Endometrial microvascular endothelial cells (primary cell): ENCODE measurements around the gene NR1D1. TPM values are rescaled to one million over a fixed set of nuclear protein-coding genes. Genes with fewer than 3 reads are reported as not detected.

Experiments used
- total RNA-seq: library from RNA; depleted of rRNA; stranded (reverse); fragments of >200 nt; gene quantifications from one replicate; pipeline ENCODE4 v1.2.3, GENCODE V29; 2015; ENCODE audit errors: inconsistent ontology term

Gene NR1D1
- total RNA-seq, 1 donor from 2014 or later: 2.2 TPM

Other genes starting within 250 kb of the NR1D1 start
- not detected for gene IKZF3, start 236.3 kb downstream of the NR1D1 start, total RNA-seq
- gene ZPBP2, start 232.4 kb downstream of the NR1D1 start, total RNA-seq: not detected
- gene GSDMB, start 182.0 kb downstream of the NR1D1 start, total RNA-seq: 0.19 TPM
- gene ORMDL3, start 173.0 kb downstream of the NR1D1 start, total RNA-seq: 13.8 TPM
- gene LRRC3C, start 172.9 kb downstream of the NR1D1 start, total RNA-seq: not detected
- not detected for gene GSDMA, start 137.6 kb downstream of the NR1D1 start, total RNA-seq
- gene PSMD3, start 119.8 kb downstream of the NR1D1 start, total RNA-seq: 212 TPM
- gene CSF3, start 85.1 kb downstream of the NR1D1 start, total RNA-seq: 25.4 TPM
- 135 TPM for gene MED24, start 46.2 kb downstream of the NR1D1 start, total RNA-seq
- gene THRA, start 37.6 kb downstream of the NR1D1 start, total RNA-seq: 17.8 TPM
- 78.9 TPM for gene MSL1, start 21.4 kb upstream of the NR1D1 start, total RNA-seq
- gene CASC3, start 39.9 kb upstream of the NR1D1 start, total RNA-seq: 48.9 TPM
- 2.6 TPM for gene RAPGEFL1, start 76.9 kb upstream of the NR1D1 start, total RNA-seq
- gene WIPF2, start 118.7 kb upstream of the NR1D1 start, total RNA-seq: 7.3 TPM
- gene CDC6, start 187.3 kb upstream of the NR1D1 start, total RNA-seq: 40.8 TPM
- 32.1 TPM for gene RARA, start 208.6 kb upstream of the NR1D1 start, total RNA-seq